ENCODE measurements around the gene ROS1.
A peak's percentile ranks its signal among the peaks of the same experiment; 100 is the strongest.
"Not testable (repeated sequence)": the region's sequence is repeated elsewhere in the genome, so short reads cannot be mapped to it uniquely, and the experiment has no call there.

The ROS1 gene

DNA sequence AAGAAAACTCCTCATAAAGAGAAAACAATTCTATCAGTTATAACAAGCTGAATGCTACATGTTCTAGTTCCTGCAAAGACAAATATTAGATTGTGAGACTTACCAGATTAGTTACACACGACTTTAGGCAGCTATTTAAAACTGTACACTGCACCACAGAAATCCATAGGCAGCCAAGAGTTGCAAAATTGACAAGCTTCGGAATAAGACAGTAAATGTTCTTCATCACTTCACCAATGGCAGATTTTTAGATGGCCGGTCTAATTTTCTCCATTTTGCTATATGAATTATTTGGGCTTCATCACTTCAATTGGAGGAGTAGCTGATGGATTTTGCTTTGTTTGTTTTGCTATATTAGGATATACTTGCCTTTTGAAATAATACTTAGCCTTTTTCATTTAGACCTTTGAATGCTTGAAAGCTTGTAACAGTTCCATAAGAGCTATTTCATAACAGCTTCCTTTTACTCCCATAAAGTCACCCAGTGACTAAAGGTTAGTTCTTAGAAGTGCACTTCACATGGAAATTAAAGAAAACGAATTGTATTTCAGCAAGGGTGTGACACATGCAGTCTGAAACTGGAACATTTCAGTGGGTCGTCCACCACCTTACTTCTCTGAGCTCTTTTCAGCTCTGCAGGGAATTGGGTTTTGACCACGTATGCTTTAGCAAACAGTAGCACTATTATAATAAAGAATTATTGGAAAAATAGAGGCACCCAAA lies at the start of gene ROS1:
TSS of gene ROS1 (minus strand) at position 512 of the 723 bp plus-strand sequence. CDS start at position 226, 286 bp downstream.
- DNase-seq: no peak

DNA sequence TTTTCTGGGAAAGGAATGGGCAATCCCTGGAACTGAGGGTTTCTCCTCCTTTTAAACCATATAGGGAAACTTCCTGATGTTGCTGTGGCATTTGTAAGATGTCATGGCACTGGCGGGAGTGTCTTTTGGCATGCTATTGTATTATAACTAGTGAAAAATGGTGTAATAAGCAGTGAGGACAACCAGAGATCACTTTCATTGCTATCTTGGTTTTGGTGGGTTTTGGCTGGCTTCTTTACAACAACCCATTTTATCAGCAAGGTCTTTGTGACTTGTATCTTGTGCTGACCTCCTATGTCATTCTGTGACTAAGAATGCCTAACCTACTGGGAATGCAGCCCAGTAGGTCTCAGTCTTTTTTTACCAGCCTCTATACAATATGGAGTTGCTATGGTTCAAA lies 47.7 kb upstream of the ROS1 start:
- no peak for DNase-seq

GRCh38 chr6:117472667-117473066 lies 46.9 kb upstream of the ROS1 start:
- DNase-seq: no peak

DNA sequence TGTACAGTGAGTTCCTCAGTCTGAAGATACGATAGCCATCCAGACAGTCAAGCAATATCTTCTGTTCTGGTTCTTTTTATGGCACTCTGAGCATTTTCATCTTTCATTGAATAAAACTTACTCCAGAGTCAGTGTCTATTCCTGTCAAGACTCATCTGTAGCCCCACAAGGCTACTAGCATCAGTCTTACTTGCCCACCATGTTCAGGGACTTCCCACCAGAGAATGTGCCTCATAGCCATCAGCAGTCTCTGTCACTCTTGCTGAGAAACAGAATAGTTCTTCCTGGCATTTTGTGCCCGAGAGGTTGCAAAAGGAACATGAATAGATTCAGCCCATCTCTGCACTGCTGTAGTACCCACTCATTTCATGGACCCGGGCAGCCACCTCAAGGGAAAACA lies 44.0 kb upstream of the ROS1 start:
- no peak for DNase-seq

DNA sequence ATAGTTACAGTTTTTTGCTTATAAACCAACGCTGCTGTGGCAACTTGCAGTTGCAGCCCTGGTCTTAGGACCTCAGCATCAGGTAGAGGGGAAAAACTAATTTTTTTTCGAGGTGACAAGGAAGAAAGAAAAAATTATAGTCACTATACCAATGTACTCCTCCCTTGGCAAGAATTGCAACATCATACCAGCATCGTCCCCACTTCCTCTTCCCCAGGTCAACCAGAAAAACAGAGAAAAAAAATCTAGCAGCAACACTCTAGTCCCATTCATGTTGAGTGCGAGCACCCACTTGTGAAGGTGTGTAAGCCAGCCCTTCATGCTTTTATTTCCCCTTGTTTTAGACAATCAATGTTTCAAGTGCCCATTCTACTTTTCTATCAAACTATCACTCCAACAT lies 43.6 kb upstream of the ROS1 start:
- no peak for DNase-seq

GRCh38 chr6:117468527-117468926 lies 42.8 kb upstream of the ROS1 start:
- not testable (repeated sequence) for DNase-seq

DNA sequence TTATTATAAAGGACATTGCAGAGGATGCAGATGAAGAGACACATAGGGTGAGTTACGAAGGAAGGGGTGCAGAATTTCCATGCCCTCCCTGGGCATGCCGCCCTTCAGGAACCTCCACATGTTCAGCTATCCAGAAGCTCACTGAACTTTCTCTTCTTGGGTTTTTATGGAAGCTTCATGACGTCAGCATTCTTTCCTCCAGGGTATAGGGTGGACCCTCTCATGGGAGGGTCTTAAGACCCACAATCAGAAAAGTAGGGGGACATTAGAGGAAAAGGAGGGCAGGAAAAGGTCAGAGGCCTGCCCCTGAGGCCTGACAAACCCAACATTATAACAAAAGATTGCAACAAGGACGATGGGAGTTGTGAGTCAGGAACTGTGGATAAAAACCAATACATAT lies 42.1 kb upstream of the ROS1 start:
- DNase-seq: no peak

DNA sequence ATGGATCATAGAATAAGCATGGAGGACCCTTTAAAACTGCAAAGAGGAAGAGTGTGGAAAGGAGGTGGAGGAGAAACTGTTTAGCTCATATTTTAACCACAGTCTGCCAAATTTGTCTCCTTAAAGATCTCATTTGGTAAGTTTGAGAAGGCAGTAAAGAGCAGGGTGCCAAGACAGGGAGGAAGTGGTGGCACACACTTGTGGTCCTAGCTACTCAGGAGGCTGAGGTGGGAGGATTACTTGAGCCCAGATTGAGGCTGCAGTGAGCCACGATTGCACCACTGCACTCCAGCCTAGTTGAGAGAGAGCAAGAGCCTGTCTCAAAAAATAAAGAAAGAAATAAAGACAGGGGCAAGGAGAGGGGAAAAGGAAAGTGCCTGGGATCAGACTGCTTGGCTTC lies 39.9 kb upstream of the ROS1 start:
- DNase-seq: no peak

DNA sequence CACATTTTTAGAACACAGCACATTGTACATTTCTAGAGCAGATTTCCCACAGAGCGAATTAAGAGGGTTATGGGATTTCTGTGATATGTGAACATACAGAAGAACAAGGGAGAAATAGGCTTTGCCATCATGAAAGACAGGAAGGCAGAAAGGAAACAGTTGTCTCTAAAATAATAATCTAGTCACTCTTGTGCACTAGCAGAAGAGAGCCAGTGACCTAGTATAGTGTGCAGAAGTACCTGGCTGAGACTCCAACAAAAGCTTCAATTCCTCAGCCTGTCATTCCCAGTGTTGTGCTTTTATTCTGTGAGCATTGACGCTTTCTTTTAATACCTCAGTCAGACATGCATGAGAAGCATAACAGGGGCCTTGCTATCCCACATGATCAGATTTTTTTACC lies 39.0 kb upstream of the ROS1 start:
- DNase-seq: no peak

GRCh38 chr6:117463762-117464665 lies 38.3 kb upstream of the ROS1 start:
- peak; percentile 78 for DNase-seq

DNA sequence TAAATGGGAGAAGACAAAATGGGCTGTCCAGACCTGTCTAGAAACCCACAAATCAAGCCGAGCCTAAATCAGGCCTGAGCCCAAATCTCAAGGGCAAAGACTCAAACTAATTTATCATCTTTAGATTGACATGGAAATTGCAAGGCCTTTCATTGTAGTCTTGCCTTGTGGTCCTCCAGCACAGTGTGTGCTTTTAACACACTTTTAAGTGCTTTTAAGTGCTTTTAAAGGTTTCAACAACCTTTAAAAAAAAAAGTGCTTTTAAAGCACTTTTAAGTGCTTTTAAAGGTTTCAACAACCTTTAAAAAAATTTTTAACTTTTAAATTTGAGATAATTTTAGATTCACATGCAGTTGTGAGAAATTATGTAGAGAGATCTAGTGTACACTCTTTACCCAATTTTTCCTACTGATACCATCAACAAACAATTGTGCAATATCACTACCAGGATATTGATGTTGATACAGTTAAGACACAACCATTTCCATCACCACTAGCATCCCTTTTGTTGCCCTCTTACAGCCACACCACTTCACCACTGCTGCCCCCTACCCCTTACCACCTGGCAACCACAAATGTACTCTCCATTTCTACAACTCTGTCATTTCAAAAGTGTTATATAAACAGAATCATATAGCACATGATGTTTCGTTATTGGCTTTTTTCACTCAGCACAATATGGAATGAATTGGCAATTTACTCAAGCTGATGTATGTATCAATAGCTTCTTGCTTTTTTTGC lies 33.6 kb upstream of the ROS1 start:
- DNase-seq: no peak

GRCh38 chr6:117456998-117457397 lies 31.3 kb upstream of the ROS1 start:
- no peak for DNase-seq

GRCh38 chr6:117456250-117456649 lies 30.5 kb upstream of the ROS1 start:
- no peak for DNase-seq

DNA sequence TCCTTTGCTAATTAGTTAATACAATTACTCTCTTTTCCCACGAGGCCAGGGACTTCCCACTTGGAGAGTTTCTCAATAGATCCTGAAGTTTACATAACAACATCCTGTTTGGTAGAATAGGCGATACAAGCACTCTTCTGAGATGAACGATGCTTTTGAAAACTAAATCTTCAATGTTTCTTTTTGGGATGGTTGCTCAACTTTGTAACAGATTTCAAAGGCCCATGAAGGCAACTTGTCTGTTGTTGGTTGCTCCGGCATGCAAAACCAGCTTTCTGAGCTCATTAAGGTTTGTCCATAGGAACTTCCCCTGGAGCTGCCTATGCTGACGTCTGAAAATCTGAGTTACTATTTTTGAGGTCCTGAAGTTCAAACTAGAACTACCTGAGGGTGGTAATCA lies 25.9 kb upstream of the ROS1 start:
- DNase-seq: no peak

DNA sequence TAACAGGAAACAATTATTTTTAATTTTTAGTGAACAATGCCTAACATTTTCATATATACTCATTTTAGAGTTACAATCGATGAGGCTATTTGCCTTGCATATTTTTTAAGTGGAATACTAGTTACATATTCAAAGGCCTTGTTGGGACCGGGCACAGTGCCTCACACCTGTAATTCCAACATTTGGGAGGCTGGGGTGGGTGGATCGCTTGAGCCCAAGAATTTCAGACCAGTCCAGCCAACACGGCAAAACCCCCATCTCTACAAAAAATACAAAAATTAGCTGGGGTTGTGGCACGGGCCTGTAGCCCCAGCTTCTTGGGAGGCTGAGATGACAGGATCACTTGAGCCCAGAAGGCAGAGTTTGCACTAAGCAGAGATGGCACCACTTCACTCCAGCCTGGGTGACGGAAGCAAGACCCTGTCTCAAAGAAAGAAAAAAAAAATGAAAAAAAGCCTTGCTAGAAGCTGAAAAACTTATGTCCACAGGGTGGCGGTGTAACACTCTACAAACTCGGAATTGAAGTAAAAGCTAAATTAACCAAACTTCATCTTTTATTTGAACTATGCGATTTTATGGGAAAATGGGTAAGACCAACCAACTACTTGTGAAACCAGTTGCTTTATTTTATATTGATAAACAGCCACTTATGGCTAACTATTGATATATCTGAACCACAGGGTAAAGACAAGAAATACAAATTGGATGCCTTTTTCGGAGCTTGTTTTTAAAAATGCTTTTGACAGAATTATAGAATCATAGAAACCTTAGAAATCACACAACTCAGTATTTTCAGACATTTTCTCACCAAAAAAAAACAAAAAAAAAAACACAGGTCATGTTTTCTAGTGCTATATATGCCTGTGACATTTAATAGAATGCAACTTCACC lies 24.1 kb upstream of the ROS1 start:
- peak; percentile 82 for DNase-seq

GRCh38 chr6:117448732-117449485 lies 23.2 kb upstream of the ROS1 start:
- peak; percentile 99 for DNase-seq

- peak; percentile 65 for DNase-seq
Measured at GRCh38 chr6:117448011-117448410, 22.3 kb upstream of the ROS1 start.

DNA sequence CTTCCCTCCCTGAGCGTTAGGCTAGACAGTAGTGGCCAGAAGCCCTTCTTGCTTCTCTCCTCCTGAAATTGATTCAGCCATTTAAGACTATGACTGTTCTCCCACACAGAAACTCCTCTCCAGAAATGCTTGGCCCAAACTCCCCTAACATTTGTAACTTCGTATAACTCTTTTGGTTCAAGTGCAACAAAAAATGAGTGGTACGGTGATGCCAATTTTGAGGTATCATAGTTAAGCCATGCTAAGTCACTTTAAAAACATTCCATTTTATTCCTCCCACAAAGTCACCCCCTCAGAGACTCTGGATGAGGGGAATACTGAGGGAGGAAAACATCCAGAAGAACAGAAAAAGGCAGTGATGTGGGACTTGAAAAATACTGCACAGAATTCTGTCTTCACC lies 21.1 kb upstream of the ROS1 start:
- peak; percentile 65 for DNase-seq

- peak; percentile 83 for DNase-seq
Measured at GRCh38 chr6:117444600-117444999, 18.9 kb upstream of the ROS1 start.

GRCh38 chr6:117442313-117442712 lies 16.6 kb upstream of the ROS1 start:
- not testable (repeated sequence) for DNase-seq

GRCh38 chr6:117441824-117442264 lies 16.1 kb upstream of the ROS1 start:
- peak; percentile 72 for DNase-seq

Data from fibroblast of skin of right biceps (primary cell).